Neural progenitor cell (in vitro differentiated cells): ENCODE results near the gene NFE2. TPM values are rescaled to one million over a fixed set of nuclear protein-coding genes. Genes with fewer than 3 reads are reported as not detected.

Experiments used
- DNase-seq: peaks from one replicate; pipeline ENCODE4 v3.0.0-alpha.2; 2016; ENCODE audit warnings: low spot score
- H2AFZ ChIP-seq: fragments of 200-600 bp; sonication (generic); replicated peaks from 2 replicates; pipeline ENCODE4 v1.6.1; 2016; ENCODE audit warnings: antibody characterized with exemption
- H3F3A ChIP-seq: fragments of 200-600 bp; sonication (generic); 2 replicates; pipeline ENCODE4 v1.6.1; 2016; ENCODE audit warnings: antibody characterized with exemption, low read depth
- H3K27ac ChIP-seq: fragments of 200-600 bp; sonication (generic); 2 replicates; pipeline ENCODE4 v1.5.1; 2016; ENCODE audit warnings: mild to moderate bottlenecking
- H3K27me3 ChIP-seq: fragments of 200-600 bp; sonication (generic); 2 replicates; pipeline ENCODE4 v1.6.1; 2016; ENCODE audit warnings: mild to moderate bottlenecking, moderate library complexity
- H3K36me3 ChIP-seq: fragments of 200-600 bp; sonication (generic); 2 replicates; pipeline ENCODE4 v1.5.1; 2016
- H3K4me1 ChIP-seq: fragments of 200-600 bp; sonication (generic); 2 replicates; pipeline ENCODE4 v1.6.1; 2016; ENCODE audit warnings: mixed run types
- H3K4me2 ChIP-seq: fragments of 200-600 bp; sonication (generic); 2 replicates; pipeline ENCODE4 v1.6.1; 2016
- H3K4me3 ChIP-seq: fragments of 200-600 bp; sonication (generic); 2 replicates; pipeline ENCODE4 v1.5.1; 2016
- H3K79me2 ChIP-seq: fragments of 200-600 bp; sonication (generic); 2 replicates; pipeline ENCODE4 v1.6.1; 2016; ENCODE audit warnings: low read depth
- H3K9ac ChIP-seq: fragments of 200-600 bp; sonication (generic); 2 replicates; pipeline ENCODE4 v1.6.1; 2016
- H3K9me3 ChIP-seq: fragments of 200-600 bp; sonication (generic); 2 replicates; pipeline ENCODE4 v1.5.1; 2016; ENCODE audit warnings: low read depth
- H4K20me1 ChIP-seq: fragments of 200-600 bp; sonication (generic); 2 replicates; pipeline ENCODE4 v1.6.1; 2016; ENCODE audit warnings: low read depth
- H3K27ac Mint-ChIP-seq: 3 replicates; pipeline ENCODE4 v1.8.0; 2021; ENCODE audit warnings: mixed read lengths
- H3K27me3 Mint-ChIP-seq: 2 replicates; pipeline ENCODE4 v1.8.0; 2022; ENCODE audit warnings: low read depth, mild to moderate bottlenecking, inconsistent platforms, moderate library complexity, mixed read lengths; ENCODE audit not compliant: insufficient read depth
- H3K36me3 Mint-ChIP-seq: 3 replicates; pipeline ENCODE4 v1.8.0; 2021; ENCODE audit warnings: mixed read lengths
- H3K4me1 Mint-ChIP-seq: 3 replicates; pipeline ENCODE4 v1.8.0; 2021; ENCODE audit warnings: mixed read lengths
- H3K4me3 Mint-ChIP-seq: 3 replicates; pipeline ENCODE4 v1.8.0; 2021; ENCODE audit warnings: mild to moderate bottlenecking, moderate library complexity, mixed read lengths
- H3K9me3 Mint-ChIP-seq: 3 replicates; pipeline ENCODE4 v1.8.0; 2020; ENCODE audit warnings: mixed read lengths
- CTCF ChIP-seq: fragments of 200-600 bp; sonication (generic); IDR thresholded peaks from 2 replicates; pipeline ENCODE4 v1.5.1; 2017; ENCODE audit warnings: antibody characterized with exemption, mild to moderate bottlenecking
- EZH2 ChIP-seq: fragments of 200-600 bp; sonication (generic); IDR thresholded peaks from 2 replicates; pipeline ENCODE4 v1.6.1; 2017; ENCODE audit warnings: antibody characterized with exemption, mild to moderate bottlenecking, moderate library complexity
- EZH2phosphoT487 ChIP-seq: fragments of 200-600 bp; sonication (generic); IDR thresholded peaks from 2 replicates; pipeline ENCODE4 v1.6.1; 2017; ENCODE audit warnings: antibody characterized with exemption
- total RNA-seq: library from RNA; depleted of rRNA; stranded (reverse); fragments of >200 nt; gene quantifications from 2 replicates; pipeline ENCODE4 v1.2.3, GENCODE V29; 2015; ENCODE audit warnings: low replicate concordance

The NFE2 gene
- total RNA-seq, 1 donor from 2014 or later, result 2.8 TPM

GRCh38 chr12:54259194-54260011, 41.4 kb downstream of the NFE2 start:
- Histone ChIP-seq H3K9ac (no peak overlapping the region), H4K20me1 (no peaks in the 10 kb centered on the region), H3K4me3 (peak overlapping the region; percentile 37), H3K4me2 (peak overlapping the region; percentile 71), H3K36me3 (peaks cover 23% of the 10 kb centered on the region), H3K9me3 (no peaks in the 10 kb centered on the region), H3K4me1 (peaks cover 72% of the 10 kb centered on the region), H3K27ac (peak overlapping the region; percentile 88), H3K27me3 (no peaks in the 10 kb centered on the region), H3K79me2 (peaks cover 90% of the 10 kb centered on the region), H3F3A (peaks cover 91% of the 10 kb centered on the region), H2AFZ (no peak overlapping the region)
- Mint-ChIP-seq H3K27me3 (peaks cover 5% of the 10 kb centered on the region), H3K36me3 (peaks cover 21% of the 10 kb centered on the region), H3K9me3 (peaks cover 2% of the 10 kb centered on the region), H3K4me3 (peak overlapping the region; percentile 82), H3K4me1 (peaks cover 69% of the 10 kb centered on the region), H3K27ac (peak overlapping the region; percentile 98)
- TF ChIP-seq CTCF (no peak), EZH2phosphoT487 (no peak), EZH2 (no peak)
- peak; percentile 99 for DNase-seq

GRCh38 chr12:54258201-54258681, 42.6 kb downstream of the NFE2 start:
- Mint-ChIP-seq H3K27ac (peak overlapping the region; percentile 98), H3K9me3 (no peaks in the 10 kb centered on the region), H3K4me3 (peak overlapping the region; percentile 82), H3K4me1 (peaks cover 61% of the 10 kb centered on the region), H3K36me3 (peaks cover 21% of the 10 kb centered on the region), H3K27me3 (peaks cover 2% of the 10 kb centered on the region)
- H3K9me3 ChIP-seq, result no peaks in the 10 kb centered on the region
- DNase-seq, result peak; percentile 42
- H3K9ac ChIP-seq, result peak overlapping the region; percentile 61
- peaks cover 24% of the 10 kb centered on the region for H3K36me3 ChIP-seq
- H3K4me2 ChIP-seq, result peak overlapping the region; percentile 71
- peak overlapping the region; percentile 37 for H3K4me3 ChIP-seq
- H3F3A ChIP-seq, result peaks cover 90% of the 10 kb centered on the region
- no peaks in the 10 kb centered on the region for H3K27me3 ChIP-seq
- no peak overlapping the region for H2AFZ ChIP-seq
- H3K79me2 ChIP-seq, result peaks cover 90% of the 10 kb centered on the region
- peaks cover 5% of the 10 kb centered on the region for H4K20me1 ChIP-seq
- H3K4me1 ChIP-seq, result peaks cover 71% of the 10 kb centered on the region
- peak overlapping the region; percentile 88 for H3K27ac ChIP-seq
- TF ChIP-seq EZH2, result no peak
- no peak for TF ChIP-seq CTCF
- no peak for TF ChIP-seq EZH2phosphoT487

GRCh38 chr12:54257332-54257731, 43.5 kb downstream of the NFE2 start:
- no peaks in the 10 kb centered on the region for H3K9me3 Mint-ChIP-seq
- Histone ChIP-seq H4K20me1 (peaks cover 5% of the 10 kb centered on the region), H3K4me2 (peak overlapping the region; percentile 71), H3F3A (peaks cover 89% of the 10 kb centered on the region), H3K79me2 (peaks cover 90% of the 10 kb centered on the region), H3K27me3 (no peaks in the 10 kb centered on the region), H2AFZ (no peak overlapping the region), H3K9ac (peak overlapping the region; percentile 61), H3K27ac (peak overlapping the region; percentile 88), H3K4me1 (peaks cover 62% of the 10 kb centered on the region), H3K36me3 (peaks cover 32% of the 10 kb centered on the region), H3K9me3 (no peaks in the 10 kb centered on the region), H3K4me3 (peak overlapping the region; percentile 37)
- H3K4me1 Mint-ChIP-seq, result peaks cover 52% of the 10 kb centered on the region
- peaks cover 6% of the 10 kb centered on the region for H3K27me3 Mint-ChIP-seq
- DNase-seq, result no peak
- peaks cover 25% of the 10 kb centered on the region for H3K36me3 Mint-ChIP-seq
- peak overlapping the region; percentile 98 for H3K27ac Mint-ChIP-seq
- TF ChIP-seq EZH2phosphoT487 (no peak), CTCF (no peak), EZH2 (no peak)
- H3K4me3 Mint-ChIP-seq, result peak overlapping the region; percentile 82
